HEK293T (cell line): Measurements from ENCODE around the gene RPE65.
A peak's percentile ranks its signal among the peaks of the same experiment; 100 is the strongest.
"Not testable (repeated sequence)": the region's sequence is repeated elsewhere in the genome, so short reads cannot be mapped to it uniquely, and the experiment has no call there.

Experiments
- CTCF ChIA-PET: fragments of 350-600 bp; formaldehyde crosslinking; extraction: SDS; loops from one replicate; lab custom pipeline; 2021; ENCODE audit warnings: antibody characterized with exemption, inconsistent platforms; lab: Yijun Ruan, JAX
- POLR2A ChIA-PET: fragments of 350-600 bp; formaldehyde crosslinking; extraction: SDS; loops from one replicate; lab custom pipeline; 2020; ENCODE audit warnings: antibody characterized with exemption, inconsistent platforms; lab: Yijun Ruan, JAX
- DNase-seq: peaks from one replicate; pipeline ENCODE4 v3.0.0; 2012; ENCODE audit warnings: mixed read lengths; ENCODE audit errors: extremely low spot score
- ARNT ChIP-seq: fragments of 450-650 bp; IDR thresholded peaks from 2 replicates; pipeline ENCODE4 v1.6.1; 2017; ENCODE audit warnings: mild to moderate bottlenecking
- BHLHE40 ChIP-seq: fragments of 450-650 bp; IDR thresholded peaks from 2 replicates; pipeline ENCODE4 v1.6.1; 2016; ENCODE audit warnings: mild to moderate bottlenecking, moderate library complexity, borderline replicate concordance
- CTBP1 ChIP-seq: fragments of 450-650 bp; IDR thresholded peaks from 2 replicates; pipeline ENCODE4 v1.6.1; 2016; ENCODE audit warnings: borderline replicate concordance
- ELF4 ChIP-seq: fragments of 450-650 bp; IDR thresholded peaks from 2 replicates; pipeline ENCODE4 v1.6.1; 2017; ENCODE audit warnings: antibody characterized with exemption
- FOXA1 ChIP-seq: fragments of 450-650 bp; IDR thresholded peaks from 2 replicates; pipeline ENCODE4 v1.6.1; 2016; ENCODE audit warnings: mild to moderate bottlenecking
- FOXK2 ChIP-seq: fragments of 450-650 bp; IDR thresholded peaks from 2 replicates; pipeline ENCODE4 v1.6.1; 2016; ENCODE audit warnings: mild to moderate bottlenecking
- FOXM1 ChIP-seq: fragments of 450-650 bp; IDR thresholded peaks from 2 replicates; pipeline ENCODE4 v1.6.1; 2017; ENCODE audit warnings: mild to moderate bottlenecking, borderline replicate concordance
- HDGF ChIP-seq: fragments of 450-650 bp; IDR thresholded peaks from 2 replicates; pipeline ENCODE4 v1.6.1; 2017; ENCODE audit warnings: antibody characterized with exemption, borderline replicate concordance
- L3MBTL2 ChIP-seq: fragments of 450-650 bp; conservative IDR thresholded peaks from 2 replicates; pipeline ENCODE4 v1.6.1; 2016; ENCODE audit warnings: mild to moderate bottlenecking
- LEF1 ChIP-seq: fragments of 450-650 bp; IDR thresholded peaks from 2 replicates; pipeline ENCODE4 v1.6.1; 2017; ENCODE audit warnings: mild to moderate bottlenecking, borderline replicate concordance
- NFRKB ChIP-seq: fragments of 450-650 bp; IDR thresholded peaks from 2 replicates; pipeline ENCODE4 v1.6.1; 2016; ENCODE audit warnings: mild to moderate bottlenecking, moderate library complexity
- SP1 ChIP-seq: fragments of 450-650 bp; IDR thresholded peaks from 2 replicates; pipeline ENCODE4 v1.6.1; 2017
- SUZ12 ChIP-seq: fragments of 450-650 bp; IDR thresholded peaks from 2 replicates; pipeline ENCODE4 v1.6.1; 2016; ENCODE audit warnings: mild to moderate bottlenecking
- TARDBP ChIP-seq: fragments of 450-650 bp; IDR thresholded peaks from 2 replicates; pipeline ENCODE4 v1.6.1; 2016
- ZNF384 ChIP-seq: fragments of 450-650 bp; IDR thresholded peaks from 2 replicates; pipeline ENCODE4 v1.6.1; 2016
- TF ChIP-seq, protein P1 (sequence below): fragments of 450-650 bp; IDR thresholded peaks from 2 replicates; pipeline ENCODE4 v1.6.1; 2016

RPE65 gene

DNA sequence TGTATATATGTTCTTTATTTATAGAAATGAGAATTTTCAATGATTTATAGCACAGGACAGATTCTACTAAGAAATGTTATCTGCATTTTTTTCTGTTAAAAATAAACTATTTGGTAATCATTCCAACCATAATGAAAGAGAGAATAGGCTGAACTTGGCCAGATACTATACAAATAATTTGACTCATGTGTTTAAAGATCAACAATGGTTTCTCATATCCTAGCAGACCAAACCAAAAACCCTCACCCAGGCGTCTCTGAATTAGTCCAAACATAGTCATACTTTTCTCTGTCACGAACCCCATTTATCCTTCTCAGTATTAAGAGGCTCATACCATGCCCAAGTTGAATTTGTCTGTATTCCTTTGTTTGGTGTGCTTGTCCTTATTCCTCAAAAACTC is 40.3 kb downstream of the RPE65 start:
- ChIA-PET POLR2A (no interaction called here), CTCF (no interaction called here)
- DNase-seq: no peak
- TF ChIP-seq ELF4: no peak
- TF ChIP-seq FOXM1: no peak
- no peak for TF ChIP-seq HDGF
- TF ChIP-seq LEF1: no peak
- TF ChIP-seq FOXA1: no peak
- TF ChIP-seq, protein P1, sequence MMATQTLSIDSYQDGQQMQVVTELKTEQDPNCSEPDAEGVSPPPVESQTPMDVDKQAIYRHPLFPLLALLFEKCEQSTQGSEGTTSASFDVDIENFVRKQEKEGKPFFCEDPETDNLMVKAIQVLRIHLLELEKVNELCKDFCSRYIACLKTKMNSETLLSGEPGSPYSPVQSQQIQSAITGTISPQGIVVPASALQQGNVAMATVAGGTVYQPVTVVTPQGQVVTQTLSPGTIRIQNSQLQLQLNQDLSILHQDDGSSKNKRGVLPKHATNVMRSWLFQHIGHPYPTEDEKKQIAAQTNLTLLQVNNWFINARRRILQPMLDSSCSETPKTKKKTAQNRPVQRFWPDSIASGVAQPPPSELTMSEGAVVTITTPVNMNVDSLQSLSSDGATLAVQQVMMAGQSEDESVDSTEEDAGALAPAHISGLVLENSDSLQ: no peak
- TF ChIP-seq SUZ12: no peak
- no peak for TF ChIP-seq L3MBTL2
- TF ChIP-seq BHLHE40: no peak
- no peak for TF ChIP-seq SP1
- no peak for TF ChIP-seq CTBP1
- TF ChIP-seq ZNF384: no peak
- TF ChIP-seq TARDBP: no peak

DNA sequence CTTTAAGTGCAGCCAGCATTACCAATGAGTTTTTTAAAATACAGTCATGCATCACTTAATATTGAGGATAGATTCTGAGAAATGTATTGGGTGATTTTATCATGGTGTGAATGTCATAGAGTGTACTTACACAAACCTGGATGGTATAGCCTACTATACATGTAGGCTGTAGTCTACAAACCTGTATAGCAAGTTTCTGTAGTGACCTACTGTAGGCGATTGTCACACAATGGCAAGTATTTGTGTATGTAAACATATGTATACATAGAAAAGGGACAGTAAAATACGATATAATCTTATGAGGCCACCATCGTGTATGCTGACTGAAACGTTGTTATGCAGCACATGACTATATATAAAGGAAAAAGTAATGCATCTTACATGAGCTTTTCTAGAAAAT is 48.2 kb downstream of the RPE65 start:
- TF ChIP-seq SUZ12 (no peak), NFRKB (no peak), LEF1 (no peak), CTBP1 (no peak), ARNT (no peak), BHLHE40 (no peak), HDGF (no peak), L3MBTL2 (no peak), SP1 (no peak), TARDBP (no peak), ELF4 (no peak), ZNF384 (no peak), FOXA1 (no peak)
- TF ChIP-seq, protein P1: no peak
- CTCF ChIA-PET: interaction anchor here (0.6 kb wide), 1 partner anchor 310 kb away, joined by 3 read pairs; no protein-coding TSS in a partner anchor
- no peak for DNase-seq
- POLR2A ChIA-PET: no interaction called here

DNA sequence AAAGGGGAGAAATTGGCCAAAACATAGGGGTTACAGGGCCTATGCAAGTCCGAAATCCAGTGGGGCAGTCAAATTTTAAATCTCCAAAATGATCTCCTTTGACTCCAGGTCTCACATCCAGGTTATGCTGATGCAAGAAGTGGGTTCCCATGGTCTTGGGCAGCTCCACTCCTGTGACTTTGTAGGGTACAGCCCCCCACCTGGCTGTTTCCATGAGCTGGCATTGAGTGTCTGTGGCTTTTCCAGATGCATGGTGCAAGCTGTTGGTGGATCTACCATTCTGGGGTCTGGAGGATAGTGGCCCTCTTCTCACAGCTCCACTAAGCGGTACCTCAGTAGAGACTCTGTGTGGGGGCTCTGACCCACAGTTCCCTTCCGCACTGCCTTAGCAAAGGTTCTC is 54.2 kb downstream of the RPE65 start:
- DNase-seq, POLR2A ChIA-PET, CTCF ChIA-PET: not testable (repeated sequence)

DNA sequence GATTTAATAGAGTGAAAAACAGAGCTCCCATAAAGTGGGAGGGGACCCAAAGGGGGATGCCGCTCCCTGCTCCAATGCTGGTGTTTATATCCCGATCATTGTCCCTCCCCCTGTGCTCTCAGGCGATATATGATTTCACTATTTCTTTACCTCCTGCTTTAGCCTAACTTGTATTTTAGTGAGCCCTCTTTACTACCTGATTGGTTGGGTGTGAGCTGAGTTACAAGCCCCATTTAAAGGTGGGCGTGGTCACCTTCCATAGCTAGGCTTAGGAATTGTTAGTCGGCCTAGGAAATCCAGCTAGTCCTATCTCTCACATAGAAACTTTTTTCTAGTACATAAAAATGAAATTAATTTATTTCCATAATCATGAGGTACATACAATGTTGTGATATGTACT is 57.3 kb downstream of the RPE65 start:
- CTCF ChIA-PET, POLR2A ChIA-PET, DNase-seq: not testable (repeated sequence)

DNA sequence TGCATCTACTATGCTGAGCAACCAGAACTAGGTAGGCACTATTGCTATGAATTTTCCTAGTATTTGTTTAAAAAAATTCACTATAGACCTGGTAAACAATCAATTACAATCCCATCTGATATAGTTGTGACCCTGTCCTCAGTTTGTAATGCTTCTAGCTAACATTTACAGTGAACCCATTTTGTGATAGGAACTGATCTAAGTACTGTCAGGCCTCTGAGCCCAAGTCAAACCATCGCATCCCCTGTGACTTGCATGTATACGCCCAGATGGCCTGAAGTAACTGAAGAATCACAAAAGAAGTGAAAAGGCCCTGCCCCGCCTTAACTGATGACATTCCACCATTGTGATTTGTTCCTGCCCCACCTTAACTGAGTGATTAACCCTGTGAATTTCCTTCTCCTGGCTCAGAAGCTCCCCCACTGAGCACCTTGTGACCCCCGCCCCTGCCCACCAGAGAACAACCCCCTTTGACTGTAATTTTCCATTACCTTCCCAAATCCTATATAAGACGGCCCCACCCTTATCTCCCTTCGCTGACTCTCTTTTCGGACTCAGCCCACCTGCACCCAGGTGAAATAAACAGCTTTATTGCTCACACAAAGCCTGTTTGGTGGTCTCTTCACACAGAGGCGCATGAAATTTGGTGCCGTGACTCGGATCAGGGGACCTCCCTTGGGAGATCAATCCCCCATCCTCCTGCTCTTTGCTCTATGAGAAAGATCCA is 63.8 kb downstream of the RPE65 start:
- DNase-seq, CTCF ChIA-PET, POLR2A ChIA-PET: not testable (repeated sequence)

DNA sequence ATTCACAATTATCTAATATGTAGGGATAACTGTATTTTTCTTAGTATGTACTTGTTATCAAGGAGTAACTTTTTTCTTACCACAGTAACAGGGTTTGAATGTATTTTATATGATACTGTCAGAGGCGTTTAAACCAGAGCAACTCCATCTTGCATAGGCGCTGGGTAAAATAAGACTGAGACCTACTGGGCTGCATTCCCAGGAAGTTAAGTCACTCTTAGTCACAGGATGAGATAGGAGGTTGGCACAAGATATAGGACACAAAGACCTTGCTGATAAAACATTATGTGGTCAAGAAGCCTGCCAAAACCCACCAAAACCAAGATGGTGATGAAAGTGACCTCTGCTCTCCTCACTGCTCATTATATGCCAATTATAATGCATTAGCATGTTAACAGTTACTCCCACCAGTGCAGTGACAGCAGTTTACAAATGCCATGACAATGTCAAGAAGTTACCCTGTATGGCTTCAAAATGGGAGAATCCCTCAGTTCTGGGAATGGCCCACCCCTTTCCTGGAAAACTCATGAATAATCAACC is 64.8 kb downstream of the RPE65 start:
- TF ChIP-seq ELF4 (no peak), L3MBTL2 (no peak), LEF1 (no peak), ZNF384 (no peak), SP1 (no peak), TARDBP (no peak), FOXM1 (no peak), NFRKB (no peak), ARNT (no peak), SUZ12 (no peak), BHLHE40 (no peak), FOXK2 (no peak), HDGF (no peak), CTBP1 (no peak), FOXA1 (no peak)
- TF ChIP-seq, protein P1: no peak
- DNase-seq: no peak
- ChIA-PET CTCF (interaction anchor here (0.6 kb wide), 1 partner anchor 156 kb away, joined by 5 read pairs; no protein-coding TSS in a partner anchor), POLR2A (no interaction called here)

DNA sequence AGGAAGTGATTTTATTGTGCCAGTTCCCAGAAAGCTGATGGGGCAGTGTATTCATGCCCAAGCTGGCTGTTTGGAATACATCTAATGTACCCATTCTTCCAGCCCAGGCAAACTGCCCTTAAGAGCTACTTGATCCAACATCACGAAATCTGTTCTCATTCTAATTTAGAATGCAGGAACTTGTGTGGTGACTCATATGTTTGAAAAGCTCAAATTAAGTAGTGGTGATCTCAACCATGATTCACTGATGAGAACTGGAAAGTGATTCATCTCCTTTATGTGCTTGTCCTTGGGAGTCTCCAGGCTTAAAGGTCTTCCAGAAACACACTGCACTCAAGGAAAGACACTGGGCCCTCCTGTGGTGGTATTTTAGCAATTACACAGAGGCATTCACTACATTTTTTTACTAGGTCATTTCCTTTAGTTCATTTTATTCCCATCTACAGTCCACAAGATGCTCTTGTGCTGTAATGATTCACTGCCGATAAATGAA is 65.4 kb downstream of the RPE65 start:
- ChIA-PET CTCF (interaction anchor here (0.6 kb wide), 3 partner anchors 37 to 616 kb away, joined by 3 to 5 read pairs (median 3); no protein-coding TSS in a partner anchor), POLR2A (no interaction called here)
- TF ChIP-seq SP1: no peak
- TF ChIP-seq, protein P1: 0 out of 2 replicates have a peak, but pooled peaks have one; percentile 27
- peak; percentile 65 for DNase-seq
